ENCODE data around the gene TMEM132D.

TMEM132D gene

DNA sequence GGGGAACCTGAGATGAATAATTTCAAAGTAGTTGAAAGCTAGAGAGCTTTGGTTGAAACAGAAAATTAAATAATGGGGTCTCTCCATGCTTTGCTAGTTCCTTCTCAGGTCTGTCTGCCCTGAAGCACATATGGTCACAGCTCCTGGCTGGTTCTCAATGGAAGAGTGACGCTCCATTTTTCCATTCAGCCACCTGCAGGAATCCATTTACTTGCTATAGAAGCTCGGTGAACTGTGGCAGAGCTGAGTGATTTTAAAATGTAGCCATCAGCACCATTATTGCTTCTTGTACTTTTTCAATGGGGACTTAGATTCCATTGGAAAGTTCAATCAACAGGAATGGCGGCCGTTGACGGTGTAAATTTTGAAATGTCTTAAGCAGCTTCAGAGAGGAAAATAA, 525.3 kb downstream of the TMEM132D start:
- H3K9me3 ChIP-seq (ENCODE audit: control insufficient read depth, low read length), result no peaks in the 10 kb centered on the region
- H3K36me3 ChIP-seq (ENCODE audit: control insufficient read depth, insufficient read depth, low read length), result no peaks in the 10 kb centered on the region
- no peaks in the 10 kb centered on the region for H3K4me1 ChIP-seq (ENCODE audit: control insufficient read depth, insufficient read depth, low read length)
- H3K9ac ChIP-seq (ENCODE audit: low read length), result no peak overlapping the region
- no peak overlapping the region for H3K4me3 ChIP-seq (ENCODE audit: low read length)
- H3K27me3 ChIP-seq (ENCODE audit: control insufficient read depth, insufficient read depth, low read length), result no peaks in the 10 kb centered on the region

DNA sequence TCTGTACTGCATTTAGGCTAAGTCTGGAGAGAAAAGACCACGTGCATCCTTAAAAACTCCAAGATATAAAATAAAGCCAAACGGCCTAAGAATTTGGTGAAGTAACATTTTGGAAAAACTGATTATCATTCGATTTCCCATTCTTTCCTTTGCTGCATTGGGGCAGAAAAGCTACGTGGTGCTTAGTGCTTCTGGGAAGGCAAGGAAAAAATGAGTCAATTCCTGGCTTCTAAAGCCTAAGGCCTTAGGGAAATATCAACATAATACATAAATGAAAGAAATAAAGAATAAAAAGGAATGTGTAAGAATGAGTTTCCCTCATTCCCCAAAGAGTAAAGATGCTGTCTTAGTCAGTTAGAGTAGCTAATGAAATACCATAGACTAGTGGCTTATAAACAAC, 530.1 kb downstream of the TMEM132D start:
- H3K27me3 ChIP-seq (ENCODE audit: control insufficient read depth, insufficient read depth, low read length), result no peaks in the 10 kb centered on the region
- no peak overlapping the region for H3K9ac ChIP-seq (ENCODE audit: low read length)
- no peaks in the 10 kb centered on the region for H3K9me3 ChIP-seq (ENCODE audit: control insufficient read depth, low read length)
- H3K4me1 ChIP-seq (ENCODE audit: control insufficient read depth, insufficient read depth, low read length), result no peaks in the 10 kb centered on the region
- H3K4me3 ChIP-seq (ENCODE audit: low read length), result no peak overlapping the region
- no peaks in the 10 kb centered on the region for H3K36me3 ChIP-seq (ENCODE audit: control insufficient read depth, insufficient read depth, low read length)

DNA sequence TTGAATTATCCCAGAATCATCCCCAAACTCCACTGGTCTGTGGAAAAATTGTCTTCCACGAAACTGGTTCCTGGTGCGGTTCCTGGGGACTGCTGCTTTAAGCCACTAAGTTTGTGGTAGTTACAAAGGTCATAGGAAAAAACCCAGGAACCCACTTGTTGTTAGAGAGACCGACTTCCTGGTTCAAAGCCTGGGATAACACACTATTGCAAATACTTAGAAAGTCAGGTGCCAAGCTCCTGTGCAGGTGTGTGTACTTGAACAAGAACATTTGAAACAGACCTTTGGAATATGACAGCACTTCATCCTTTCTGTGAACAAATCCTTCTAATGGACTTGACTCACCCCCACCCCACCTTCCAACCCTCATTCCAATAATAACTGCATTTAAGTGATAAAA, 530.9 kb downstream of the TMEM132D start:
- no peaks in the 10 kb centered on the region for H3K4me1 ChIP-seq (ENCODE audit: control insufficient read depth, insufficient read depth, low read length)

DNA sequence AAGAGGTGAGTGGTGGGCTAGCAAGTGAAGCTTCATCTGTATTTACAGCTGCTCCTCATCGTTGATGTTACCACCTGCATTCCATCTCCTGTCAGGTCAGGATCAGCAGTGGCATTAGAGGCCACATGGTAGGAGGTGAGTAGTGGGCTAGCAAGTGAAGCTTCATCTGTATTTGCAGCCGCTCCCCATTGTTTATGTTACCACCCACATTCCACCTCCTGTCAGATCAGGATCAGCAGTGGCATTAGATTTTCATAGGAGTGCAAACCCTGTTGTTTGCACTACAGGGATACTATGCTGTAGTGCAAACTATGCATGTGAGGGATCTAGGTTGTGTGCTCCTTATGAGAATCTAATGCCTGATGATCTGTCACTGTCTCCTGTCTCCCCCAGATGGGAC, 531.5 kb downstream of the TMEM132D start:
- Histone ChIP-seq H3K4me1 (ENCODE audit: control insufficient read depth, insufficient read depth, low read length) (no peaks in the 10 kb centered on the region), H3K4me3 (ENCODE audit: low read length) (no peak overlapping the region), H3K36me3 (ENCODE audit: control insufficient read depth, insufficient read depth, low read length) (no peaks in the 10 kb centered on the region), H3K9me3 (ENCODE audit: control insufficient read depth, low read length) (no peaks in the 10 kb centered on the region), H3K9ac (ENCODE audit: low read length) (no peak overlapping the region), H3K27me3 (ENCODE audit: control insufficient read depth, insufficient read depth, low read length) (no peaks in the 10 kb centered on the region)

More for the DNA sequence above, 530.9 kb downstream of the TMEM132D start:
- Histone ChIP-seq H3K9ac (ENCODE audit: low read length) (no peak overlapping the region), H3K9me3 (ENCODE audit: control insufficient read depth, low read length) (no peaks in the 10 kb centered on the region), H3K36me3 (ENCODE audit: control insufficient read depth, insufficient read depth, low read length) (no peaks in the 10 kb centered on the region), H3K4me3 (ENCODE audit: low read length) (no peak overlapping the region), H3K27me3 (ENCODE audit: control insufficient read depth, insufficient read depth, low read length) (no peaks in the 10 kb centered on the region)

DNA sequence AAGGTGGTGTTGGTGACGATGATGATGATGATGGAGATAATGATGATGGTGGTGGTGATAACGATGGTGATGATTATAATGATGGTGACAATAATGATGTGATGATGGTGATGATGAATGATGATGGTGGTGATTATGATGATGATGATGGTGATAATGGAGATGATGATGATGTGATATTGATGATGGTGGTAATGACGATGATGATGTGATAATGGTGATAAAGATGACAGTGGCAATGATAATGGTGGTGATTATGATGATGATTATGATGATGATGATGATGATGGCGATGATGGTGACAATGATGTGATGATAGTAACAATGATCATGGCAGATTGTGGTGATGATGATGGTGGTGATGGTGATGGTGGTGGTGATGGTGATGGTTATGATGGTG, 532.6 kb downstream of the TMEM132D start:
- H3K4me1 ChIP-seq (ENCODE audit: control insufficient read depth, insufficient read depth, low read length), result no peaks in the 10 kb centered on the region
- H3K36me3 ChIP-seq (ENCODE audit: control insufficient read depth, insufficient read depth, low read length), result no peaks in the 10 kb centered on the region
- H3K9me3 ChIP-seq (ENCODE audit: control insufficient read depth, low read length), result no peaks in the 10 kb centered on the region
- H3K9ac ChIP-seq (ENCODE audit: low read length), result no peak overlapping the region
- no peak overlapping the region for H3K4me3 ChIP-seq (ENCODE audit: low read length)
- H3K27me3 ChIP-seq (ENCODE audit: control insufficient read depth, insufficient read depth, low read length), result no peaks in the 10 kb centered on the region

DNA sequence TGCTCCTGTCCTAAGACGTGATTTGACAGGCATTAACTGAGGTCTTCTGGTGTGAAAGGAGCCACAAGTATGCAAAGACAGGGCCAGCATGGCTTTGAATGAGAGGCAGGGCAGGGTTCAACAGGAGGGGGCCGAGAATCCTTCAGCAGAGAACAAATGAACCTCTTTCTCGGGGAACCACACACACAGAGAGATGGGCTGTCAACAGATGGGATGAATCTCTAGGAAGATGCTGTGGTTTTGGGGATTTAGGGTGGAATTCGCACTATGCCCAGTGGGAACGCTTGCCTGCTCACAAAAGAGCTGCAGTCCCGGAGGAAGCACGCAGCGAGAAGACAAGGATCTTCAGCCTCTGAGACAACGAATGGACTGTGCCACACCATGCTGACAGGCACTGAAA, 537.2 kb downstream of the TMEM132D start:
- H3K36me3 ChIP-seq (ENCODE audit: control insufficient read depth, insufficient read depth, low read length), result no peaks in the 10 kb centered on the region
- no peak overlapping the region for H3K4me3 ChIP-seq (ENCODE audit: low read length)
- no peaks in the 10 kb centered on the region for H3K4me1 ChIP-seq (ENCODE audit: control insufficient read depth, insufficient read depth, low read length)
- no peaks in the 10 kb centered on the region for H3K27me3 ChIP-seq (ENCODE audit: control insufficient read depth, insufficient read depth, low read length)
- H3K9me3 ChIP-seq (ENCODE audit: control insufficient read depth, low read length), result no peaks in the 10 kb centered on the region
- H3K9ac ChIP-seq (ENCODE audit: low read length), result no peak overlapping the region

DNA sequence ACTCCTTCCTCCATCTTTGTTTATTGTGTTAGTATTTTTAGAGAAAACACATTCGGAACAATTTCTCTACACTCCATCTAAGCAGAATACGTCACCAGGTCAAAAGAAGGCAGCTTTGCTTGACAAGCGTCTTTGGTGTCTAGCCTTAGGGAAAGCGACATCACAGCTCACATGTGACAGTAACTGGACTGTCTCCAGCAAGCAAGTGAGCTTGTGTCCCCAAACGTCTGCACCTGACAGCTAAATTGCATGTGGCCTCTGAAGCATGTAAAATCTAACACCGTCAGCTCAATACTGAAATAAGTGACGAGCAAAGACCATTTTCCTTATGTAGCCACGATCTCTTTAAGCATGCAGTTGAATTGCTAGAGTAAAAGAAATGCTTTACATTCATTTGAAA, 540.8 kb downstream of the TMEM132D start:
- no peaks in the 10 kb centered on the region for H3K27me3 ChIP-seq (ENCODE audit: control insufficient read depth, insufficient read depth, low read length)
- H3K9me3 ChIP-seq (ENCODE audit: control insufficient read depth, low read length), result no peaks in the 10 kb centered on the region
- H3K4me3 ChIP-seq (ENCODE audit: low read length), result no peak overlapping the region

DNA sequence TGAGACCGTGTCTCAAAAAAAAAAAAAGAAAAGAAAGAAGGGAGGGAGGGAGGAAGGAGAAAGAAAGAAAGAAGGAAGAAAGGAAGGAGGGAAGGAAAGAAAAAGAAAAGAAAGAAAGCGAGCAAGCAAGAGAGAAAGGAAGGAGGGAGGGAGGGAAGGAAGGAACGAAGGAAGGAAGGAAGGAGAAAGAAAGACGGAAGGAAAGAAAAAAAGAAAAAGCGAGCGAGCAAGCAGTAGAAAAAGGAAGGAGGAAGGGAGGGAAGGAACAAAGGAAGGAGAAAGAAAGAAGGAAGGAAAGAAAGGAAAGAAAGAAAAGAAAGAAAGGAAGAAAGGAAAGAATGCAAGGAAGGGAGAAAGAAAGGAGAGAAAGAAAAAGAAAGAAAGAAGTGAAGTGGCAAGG, 546.6 kb downstream of the TMEM132D start:
- Histone ChIP-seq H3K4me1 (ENCODE audit: control insufficient read depth, insufficient read depth, low read length) (no peaks in the 10 kb centered on the region), H3K9me3 (ENCODE audit: control insufficient read depth, low read length) (no peaks in the 10 kb centered on the region), H3K9ac (ENCODE audit: low read length) (no peak overlapping the region), H3K4me3 (ENCODE audit: low read length) (no peak overlapping the region), H3K36me3 (ENCODE audit: control insufficient read depth, insufficient read depth, low read length) (no peaks in the 10 kb centered on the region), H3K27me3 (ENCODE audit: control insufficient read depth, insufficient read depth, low read length) (no peaks in the 10 kb centered on the region)

More for the DNA sequence above, 540.8 kb downstream of the TMEM132D start:
- Histone ChIP-seq H3K9ac (ENCODE audit: low read length) (no peak overlapping the region), H3K4me1 (ENCODE audit: control insufficient read depth, insufficient read depth, low read length) (no peaks in the 10 kb centered on the region), H3K36me3 (ENCODE audit: control insufficient read depth, insufficient read depth, low read length) (no peaks in the 10 kb centered on the region)

DNA sequence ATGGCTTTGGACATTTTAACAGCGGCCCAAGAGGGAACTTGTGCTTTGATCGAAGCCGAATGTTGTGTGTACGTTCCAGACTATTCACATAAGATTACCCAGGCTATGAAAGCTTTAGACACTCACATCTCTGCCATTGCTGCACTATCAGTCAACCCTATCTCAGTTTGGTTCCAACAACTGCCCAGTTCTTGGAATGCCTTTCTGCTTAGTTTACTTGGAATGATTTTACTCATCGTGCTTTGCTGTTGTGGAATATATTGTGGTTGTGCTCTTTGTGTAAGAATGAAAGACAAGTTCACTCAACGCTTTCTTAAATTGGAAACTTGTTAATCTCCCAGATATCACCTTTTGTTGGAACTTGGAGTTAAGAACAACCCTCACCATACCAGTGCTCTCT, 552.3 kb downstream of the TMEM132D start:
- H3K4me1 ChIP-seq (ENCODE audit: control insufficient read depth, insufficient read depth, low read length), result no peaks in the 10 kb centered on the region
- no peaks in the 10 kb centered on the region for H3K36me3 ChIP-seq (ENCODE audit: control insufficient read depth, insufficient read depth, low read length)
- no peaks in the 10 kb centered on the region for H3K27me3 ChIP-seq (ENCODE audit: control insufficient read depth, insufficient read depth, low read length)
- no peak overlapping the region for H3K9ac ChIP-seq (ENCODE audit: low read length)
- no peaks in the 10 kb centered on the region for H3K9me3 ChIP-seq (ENCODE audit: control insufficient read depth, low read length)
- no peak overlapping the region for H3K4me3 ChIP-seq (ENCODE audit: low read length)

DNA sequence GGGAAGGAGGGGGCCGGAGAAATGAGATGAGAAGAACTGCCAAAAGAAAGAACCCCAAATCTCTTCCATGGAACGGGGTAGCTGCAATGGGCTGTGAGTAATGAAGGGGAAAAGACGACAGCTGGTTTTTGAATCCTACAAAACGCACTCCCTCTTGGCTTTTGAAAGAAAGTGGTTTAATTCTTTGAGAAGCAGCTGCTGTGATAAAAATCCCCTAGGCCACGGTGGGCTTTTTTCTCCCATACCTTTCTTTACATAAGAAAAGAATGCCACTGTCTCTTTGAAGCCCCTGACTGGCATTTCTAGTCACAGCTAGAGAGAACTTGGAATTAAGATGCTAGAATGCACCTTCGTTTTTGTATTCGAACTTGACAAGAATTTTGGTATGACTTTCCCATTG, 564.5 kb downstream of the TMEM132D start:
- H3K9ac ChIP-seq (ENCODE audit: low read length), result no peak overlapping the region
- H3K36me3 ChIP-seq (ENCODE audit: control insufficient read depth, insufficient read depth, low read length), result no peaks in the 10 kb centered on the region
- no peaks in the 10 kb centered on the region for H3K4me1 ChIP-seq (ENCODE audit: control insufficient read depth, insufficient read depth, low read length)
- no peaks in the 10 kb centered on the region for H3K27me3 ChIP-seq (ENCODE audit: control insufficient read depth, insufficient read depth, low read length)
- no peak overlapping the region for H3K4me3 ChIP-seq (ENCODE audit: low read length)
- H3K9me3 ChIP-seq (ENCODE audit: control insufficient read depth, low read length), result no peaks in the 10 kb centered on the region

DNA sequence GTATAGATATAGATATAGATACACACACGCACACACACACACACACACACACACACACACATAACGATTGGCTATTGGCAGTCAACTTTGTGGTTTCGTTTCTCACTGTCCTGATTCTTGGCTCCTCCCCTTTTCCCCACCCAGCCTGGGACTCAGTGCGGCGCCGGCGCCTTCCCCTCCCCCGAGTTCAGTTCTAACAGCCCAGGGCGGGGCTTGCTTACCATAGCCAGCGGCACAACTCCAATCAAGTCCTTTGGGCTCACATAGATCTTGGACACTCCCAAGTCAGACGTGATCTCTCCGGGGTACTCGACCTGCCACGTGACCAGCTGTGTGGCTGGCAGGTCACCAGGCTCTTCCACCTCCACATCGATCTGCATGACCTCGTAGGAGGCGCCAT, 566.4 kb downstream of the TMEM132D start:
- Histone ChIP-seq H3K27me3 (ENCODE audit: control insufficient read depth, insufficient read depth, low read length) (no peaks in the 10 kb centered on the region), H3K9me3 (ENCODE audit: control insufficient read depth, low read length) (no peaks in the 10 kb centered on the region), H3K36me3 (ENCODE audit: control insufficient read depth, insufficient read depth, low read length) (no peaks in the 10 kb centered on the region), H3K9ac (ENCODE audit: low read length) (no peak overlapping the region), H3K4me1 (ENCODE audit: control insufficient read depth, insufficient read depth, low read length) (no peaks in the 10 kb centered on the region), H3K4me3 (ENCODE audit: low read length) (no peak overlapping the region)

DNA sequence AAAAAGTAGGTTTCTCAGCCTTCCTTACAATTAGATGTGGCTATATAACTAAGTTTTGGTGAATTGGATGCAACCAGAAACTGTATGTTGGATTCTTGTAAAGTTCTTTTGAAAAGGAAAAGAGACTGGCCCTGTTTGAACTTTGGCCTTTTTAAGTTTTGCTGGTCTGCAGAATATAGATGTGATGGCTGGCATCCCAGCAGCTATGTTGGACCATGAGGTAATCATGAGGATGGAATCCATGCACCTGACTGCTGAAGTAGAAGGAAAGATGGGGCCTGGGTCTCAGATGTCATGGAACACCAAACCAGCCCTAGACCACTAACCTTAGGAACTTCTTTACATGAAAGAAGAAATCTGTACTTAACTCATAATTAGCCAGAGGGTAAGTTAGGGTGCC, 568.1 kb downstream of the TMEM132D start:
- no peak overlapping the region for H3K9ac ChIP-seq (ENCODE audit: low read length)

DNA sequence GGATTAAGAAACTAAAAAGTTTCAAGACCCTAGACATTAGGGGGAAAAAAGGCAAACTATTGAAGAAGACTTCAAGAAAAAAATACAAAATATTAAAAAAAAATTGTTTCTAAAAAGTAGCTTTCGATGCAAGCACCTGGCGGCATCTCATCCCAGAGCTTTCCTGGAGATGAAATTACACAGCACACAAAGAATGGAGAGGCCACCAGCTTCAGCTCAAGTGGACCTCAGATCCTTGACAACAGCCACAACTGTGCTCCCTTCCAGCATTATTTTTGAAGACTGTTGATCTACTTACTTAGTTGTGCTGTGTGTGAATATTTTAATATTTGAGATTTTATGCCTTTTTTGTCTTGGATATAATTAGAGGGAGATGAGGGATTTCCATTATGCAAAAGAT, 571.5 kb downstream of the TMEM132D start:
- Histone ChIP-seq H3K4me1 (ENCODE audit: control insufficient read depth, insufficient read depth, low read length) (no peaks in the 10 kb centered on the region), H3K9ac (ENCODE audit: low read length) (no peak overlapping the region), H3K27me3 (ENCODE audit: control insufficient read depth, insufficient read depth, low read length) (no peaks in the 10 kb centered on the region), H3K36me3 (ENCODE audit: control insufficient read depth, insufficient read depth, low read length) (no peaks in the 10 kb centered on the region), H3K4me3 (ENCODE audit: low read length) (no peak overlapping the region), H3K9me3 (ENCODE audit: control insufficient read depth, low read length) (no peaks in the 10 kb centered on the region)

More for the DNA sequence above, 568.1 kb downstream of the TMEM132D start:
- H3K9me3 ChIP-seq (ENCODE audit: control insufficient read depth, low read length), result no peaks in the 10 kb centered on the region
- no peaks in the 10 kb centered on the region for H3K4me1 ChIP-seq (ENCODE audit: control insufficient read depth, insufficient read depth, low read length)
- no peak overlapping the region for H3K4me3 ChIP-seq (ENCODE audit: low read length)
- H3K27me3 ChIP-seq (ENCODE audit: control insufficient read depth, insufficient read depth, low read length), result no peaks in the 10 kb centered on the region
- H3K36me3 ChIP-seq (ENCODE audit: control insufficient read depth, insufficient read depth, low read length), result no peaks in the 10 kb centered on the region
